HepG2 (cell line): ENCODE measurements around the gene CFL1. TPM values are rescaled to one million over a fixed set of nuclear protein-coding genes. Genes with fewer than 3 reads are reported as not detected.

Experiments
- AGO1 ChIP-seq: fragments of 200-400 bp; formaldehyde crosslinking; IDR thresholded peaks from 2 replicates; pipeline ENCODE4 v1.6.1; 2017; ENCODE audit warnings: mild to moderate bottlenecking, low read depth, low read length, moderate library complexity; ENCODE audit not compliant: poor library complexity, severe bottlenecking
- CENPX ChIP-seq: sonication (generic); formaldehyde crosslinking; IDR thresholded peaks from 2 replicates; pipeline ENCODE4 v1.9.0; 2021; ENCODE audit warnings: mild to moderate bottlenecking, missing genetic modification reagents, moderate library complexity
- HCFC1 ChIP-seq: fragments of 150-350 bp; IDR thresholded peaks from 2 replicates; pipeline ENCODE4 v1.6.1; 2014; ENCODE audit warnings: low read depth, low read length
- HNRNPL ChIP-seq: fragments of 200-400 bp; formaldehyde crosslinking; IDR thresholded peaks from 2 replicates; pipeline ENCODE4 v1.6.1; 2017; ENCODE audit warnings: mild to moderate bottlenecking, low read depth, low read length
- JARID2 ChIP-seq: sonication (generic); formaldehyde crosslinking; IDR thresholded peaks from 2 replicates; pipeline ENCODE4 v1.8.1; 2023; ENCODE audit warnings: missing genetic modification reagents, inconsistent platforms; ENCODE audit not compliant: insufficient replicate concordance
- KLF12 ChIP-seq: sonication (generic); formaldehyde crosslinking; IDR thresholded peaks from 2 replicates; pipeline ENCODE4 v1.4.0; 2020; ENCODE audit warnings: missing genetic modification reagents, borderline replicate concordance
- MIXL1 ChIP-seq: IDR thresholded peaks from 2 replicates; pipeline ENCODE4 v1.6.1; 2016
- NAIF1 ChIP-seq: sonication (generic); formaldehyde crosslinking; IDR thresholded peaks from 2 replicates; pipeline ENCODE4 v1.5.0; 2020; ENCODE audit warnings: mild to moderate bottlenecking, missing genetic modification reagents, borderline replicate concordance
- NRL ChIP-seq: sonication (generic); formaldehyde crosslinking; IDR thresholded peaks from 2 replicates; pipeline ENCODE4 v1.5.0; 2020; ENCODE audit warnings: missing genetic modification reagents, mild to moderate bottlenecking, moderate library complexity, borderline replicate concordance
- SIX4 ChIP-seq: sonication (generic); formaldehyde crosslinking; IDR thresholded peaks from 2 replicates; pipeline ENCODE4 v1.4.0; 2020; ENCODE audit warnings: missing genetic modification reagents
- SOX13 ChIP-seq, 3 experiments: fragments of 450-650 bp in 1 of 3; sonication (generic) in 1 of 3; formaldehyde crosslinking in 1 of 3; IDR thresholded peaks in 2 of 3; conservative IDR thresholded peaks in 1 of 3; 2 replicates each; pipeline versions ENCODE4 v1.5.0 to v1.6.1; 2016 to 2020; ENCODE audit warnings: antibody characterized with exemption in 1 of 3, mild to moderate bottlenecking in 1 of 3, missing compliant biosample characterization in 1 of 3, missing genetic modification reagents in 1 of 3, moderate library complexity in 1 of 3
- SUZ12 ChIP-seq: fragments of 150-350 bp; IDR thresholded peaks from 2 replicates; pipeline ENCODE4 v1.6.1; 2014; ENCODE audit warnings: low read depth, low read length
- THAP11 ChIP-seq: IDR thresholded peaks from 2 replicates; pipeline ENCODE4 v1.6.1; 2016; ENCODE audit warnings: missing biosample characterization, missing genetic modification reagents
- YEATS2 ChIP-seq: sonication (generic); formaldehyde crosslinking; IDR thresholded peaks from 2 replicates; pipeline ENCODE4 v1.4.0; 2020; ENCODE audit warnings: missing genetic modification reagents, borderline replicate concordance
- ZBTB33 ChIP-seq: sonication (generic); formaldehyde crosslinking; IDR thresholded peaks from 2 replicates; pipeline ENCODE4 v1.4.0; 2020; ENCODE audit warnings: missing genetic modification reagents
- ZBTB42 ChIP-seq: sonication (generic); formaldehyde crosslinking; IDR thresholded peaks from 2 replicates; pipeline ENCODE4 v1.5.0; 2020; ENCODE audit warnings: mild to moderate bottlenecking, missing genetic modification reagents
- ZFP1 ChIP-seq: IDR thresholded peaks from 2 replicates; pipeline ENCODE4 v1.6.1; 2016
- ZNF136 ChIP-seq: sonication (generic); formaldehyde crosslinking; IDR thresholded peaks from 2 replicates; pipeline ENCODE4 v1.8.1; 2022; ENCODE audit warnings: low read depth, mild to moderate bottlenecking, moderate library complexity, missing genetic modification reagents
- ZNF143 ChIP-seq: sonication (generic); formaldehyde crosslinking; IDR thresholded peaks from 2 replicates; pipeline ENCODE4 v1.4.0; 2020; ENCODE audit warnings: missing genetic modification reagents
- ZNF556 ChIP-seq: sonication (generic); formaldehyde crosslinking; IDR thresholded peaks from 2 replicates; pipeline ENCODE4 v1.4.0; 2020; ENCODE audit warnings: mild to moderate bottlenecking, missing genetic modification reagents, borderline replicate concordance
- ZNF616 ChIP-seq: sonication (generic); formaldehyde crosslinking; IDR thresholded peaks from 2 replicates; pipeline ENCODE4 v1.5.0; 2020; ENCODE audit warnings: low read depth, mild to moderate bottlenecking, missing genetic modification reagents
- ZNF788 ChIP-seq: sonication (generic); formaldehyde crosslinking; IDR thresholded peaks from 2 replicates; pipeline ENCODE4 v1.5.0; 2020; ENCODE audit warnings: mild to moderate bottlenecking, missing genetic modification reagents, borderline replicate concordance
- ZSCAN12 ChIP-seq: sonication (generic); formaldehyde crosslinking; IDR thresholded peaks from 2 replicates; pipeline ENCODE4 v1.9.0; 2021; ENCODE audit warnings: mild to moderate bottlenecking, missing genetic modification reagents
- polyA plus RNA-seq, 8 experiments: library from polyadenylated mRNA; depleted of rRNA in 3 of 8; stranded (reverse) in 7 of 8; unstranded in 1 of 8; fragments of >200 nt; fragmentation: Illumina TruSeq in 4 of 8; extraction: Trizol in 4 of 8; gene quantifications; 2 replicates each; pipeline versions ENCODE4 v1.2.1 to v1.2.3, GENCODE V29; 2011 to 2016; ENCODE audit warnings: low read depth in 4 of 8, missing spikeins in 1 of 8, mixed read lengths in 1 of 8; ENCODE audit not compliant: insufficient read depth in 1 of 8
- total RNA-seq, 5 experiments: library from RNA; depleted of rRNA; stranded (reverse); fragments of >200 nt; fragmentation: Illumina TruSeq; extraction: Trizol; gene quantifications; 2 replicates each; pipeline ENCODE4 v1.2.3, GENCODE V29; 2016; ENCODE audit warnings: low read depth in 1 of 5
- TF ChIP-seq, protein P1 (sequence below): fragments of 450-650 bp; IDR thresholded peaks from 2 replicates; pipeline ENCODE4 v1.6.1; 2017
- TF ChIP-seq, protein P2 (sequence below): sonication (generic); formaldehyde crosslinking; IDR thresholded peaks from 2 replicates; pipeline ENCODE4 v1.4.0; 2020; ENCODE audit warnings: missing genetic modification reagents

CFL1 gene
- total and polyA plus RNA-seq, 2 of the 13 experiments (the other 11 are each of a cell fraction or from before 2014, with no cell fraction given), result 379 to 383 TPM

- TF ChIP-seq ZBTB42 (CRISPR knock-in tag) (no peak), HNRNPL (0 out of 2 replicates have a peak, but pooled peaks have one; percentile 34), KLF12 (CRISPR knock-in tag) (no peak), ZNF136 (CRISPR knock-in tag) (no peak), NRL (CRISPR knock-in tag) (no peak), ZNF143 (CRISPR knock-in tag) (peak; percentile 83), JARID2 (CRISPR knock-in tag) (no peak), THAP11 (CRISPR knock-in tag) (peak; percentile 92), CENPX (CRISPR knock-in tag) (no peak), SOX13 (IDR thresholded peaks at IDR 0.05) (no peak), SOX13 (CRISPR knock-in tag; conservative IDR thresholded peaks at IDR 0.05 in 1 of 2, IDR thresholded peaks at IDR 0.05 in 1 of 2) (no peak), NAIF1 (CRISPR knock-in tag) (no peak), ZBTB33 (CRISPR knock-in tag) (0 out of 2 replicates have a peak, but pooled peaks have one; percentile 20), SIX4 (no peak), SUZ12 (peak; percentile 52; the same call in 1 of the 2 replicates), ZSCAN12 (CRISPR knock-in tag) (no peak), ZNF616 (CRISPR knock-in tag) (no peak), ZFP1 (CRISPR knock-in tag) (no peak), ZNF556 (no peak), HCFC1 (peak; percentile 69), ZNF788 (CRISPR knock-in tag) (no peak), MIXL1 (CRISPR knock-in tag) (no peak), AGO1 (peak; percentile 70), YEATS2 (CRISPR knock-in tag) (no peak)
- TF ChIP-seq, protein P1, sequence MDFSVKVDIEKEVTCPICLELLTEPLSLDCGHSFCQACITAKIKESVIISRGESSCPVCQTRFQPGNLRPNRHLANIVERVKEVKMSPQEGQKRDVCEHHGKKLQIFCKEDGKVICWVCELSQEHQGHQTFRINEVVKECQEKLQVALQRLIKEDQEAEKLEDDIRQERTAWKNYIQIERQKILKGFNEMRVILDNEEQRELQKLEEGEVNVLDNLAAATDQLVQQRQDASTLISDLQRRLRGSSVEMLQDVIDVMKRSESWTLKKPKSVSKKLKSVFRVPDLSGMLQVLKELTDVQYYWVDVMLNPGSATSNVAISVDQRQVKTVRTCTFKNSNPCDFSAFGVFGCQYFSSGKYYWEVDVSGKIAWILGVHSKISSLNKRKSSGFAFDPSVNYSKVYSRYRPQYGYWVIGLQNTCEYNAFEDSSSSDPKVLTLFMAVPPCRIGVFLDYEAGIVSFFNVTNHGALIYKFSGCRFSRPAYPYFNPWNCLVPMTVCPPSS, result no peak
- TF ChIP-seq, protein P2, sequence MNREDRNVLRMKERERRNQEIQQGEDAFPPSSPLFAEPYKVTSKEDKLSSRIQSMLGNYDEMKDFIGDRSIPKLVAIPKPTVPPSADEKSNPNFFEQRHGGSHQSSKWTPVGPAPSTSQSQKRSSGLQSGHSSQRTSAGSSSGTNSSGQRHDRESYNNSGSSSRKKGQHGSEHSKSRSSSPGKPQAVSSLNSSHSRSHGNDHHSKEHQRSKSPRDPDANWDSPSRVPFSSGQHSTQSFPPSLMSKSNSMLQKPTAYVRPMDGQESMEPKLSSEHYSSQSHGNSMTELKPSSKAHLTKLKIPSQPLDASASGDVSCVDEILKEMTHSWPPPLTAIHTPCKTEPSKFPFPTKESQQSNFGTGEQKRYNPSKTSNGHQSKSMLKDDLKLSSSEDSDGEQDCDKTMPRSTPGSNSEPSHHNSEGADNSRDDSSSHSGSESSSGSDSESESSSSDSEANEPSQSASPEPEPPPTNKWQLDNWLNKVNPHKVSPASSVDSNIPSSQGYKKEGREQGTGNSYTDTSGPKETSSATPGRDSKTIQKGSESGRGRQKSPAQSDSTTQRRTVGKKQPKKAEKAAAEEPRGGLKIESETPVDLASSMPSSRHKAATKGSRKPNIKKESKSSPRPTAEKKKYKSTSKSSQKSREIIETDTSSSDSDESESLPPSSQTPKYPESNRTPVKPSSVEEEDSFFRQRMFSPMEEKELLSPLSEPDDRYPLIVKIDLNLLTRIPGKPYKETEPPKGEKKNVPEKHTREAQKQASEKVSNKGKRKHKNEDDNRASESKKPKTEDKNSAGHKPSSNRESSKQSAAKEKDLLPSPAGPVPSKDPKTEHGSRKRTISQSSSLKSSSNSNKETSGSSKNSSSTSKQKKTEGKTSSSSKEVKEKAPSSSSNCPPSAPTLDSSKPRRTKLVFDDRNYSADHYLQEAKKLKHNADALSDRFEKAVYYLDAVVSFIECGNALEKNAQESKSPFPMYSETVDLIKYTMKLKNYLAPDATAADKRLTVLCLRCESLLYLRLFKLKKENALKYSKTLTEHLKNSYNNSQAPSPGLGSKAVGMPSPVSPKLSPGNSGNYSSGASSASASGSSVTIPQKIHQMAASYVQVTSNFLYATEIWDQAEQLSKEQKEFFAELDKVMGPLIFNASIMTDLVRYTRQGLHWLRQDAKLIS, result no peak
Measured at GRCh38 chr11:65868076-65868667, 10.2 kb upstream of the CFL1 start (continued).
